Upper lobe of right lung (tissue), 1 donor: ENCODE measurements around the gene MEIS3. TPM values are rescaled to one million over a fixed set of nuclear protein-coding genes. Genes with fewer than 3 reads are reported as not detected.

Experiments used
- ATAC-seq: fragments of 200-7000 bp; cut with Tn5 transposase; one replicate; pipeline ENCODE4 v1.9.1; 2020; ENCODE audit warnings: mild to moderate bottlenecking, moderate library complexity
- DNase-seq: peaks from one replicate; pipeline ENCODE4 v3.0.0-alpha.2; 2020
- H3K27ac ChIP-seq: fragments of 200-600 bp; one replicate; pipeline ENCODE4 v1.8.0; 2022
- H3K27me3 ChIP-seq: fragments of 200-600 bp; one replicate; pipeline ENCODE4 v1.8.0; 2022; ENCODE audit warnings: mild to moderate bottlenecking
- H3K36me3 ChIP-seq: fragments of 200-600 bp; one replicate; pipeline ENCODE4 v1.8.0; 2022
- H3K4me1 ChIP-seq: fragments of 200-600 bp; one replicate; pipeline ENCODE4 v1.8.0; 2022
- H3K4me3 ChIP-seq: fragments of 200-600 bp; one replicate; pipeline ENCODE4 v1.8.0; 2022; ENCODE audit warnings: mild to moderate bottlenecking
- H3K9me3 ChIP-seq: fragments of 200-600 bp; one replicate; pipeline ENCODE4 v1.8.0; 2022
- CTCF ChIP-seq: fragments of 200-600 bp; IDR thresholded peaks from one replicate; pipeline ENCODE4 v1.8.0; 2022; ENCODE audit warnings: antibody characterized with exemption
- intact Hi-C: fragments of 100-400 bp; cut with DNase I; formaldehyde crosslinking; loops from one replicate; pipeline ENCODE4 v1.11.0; 2022
- total RNA-seq: library from RNA; stranded (reverse); fragmentation: NEBNext Ultra II Directional; extraction: Animal tissue kit (Norgen Biotek cat#: 25700); gene quantifications from one replicate; pipeline ENCODE4 v1.2.1, GENCODE V29; 2021
- donor health status: DM: no; HTN: yes; CAD: no; lungs with severe emphysema.

MEIS3 gene
- total RNA-seq, 1 donor from 2014 or later: 4.3 TPM

GRCh38 chr19:47423203-47423882, 4.0 kb upstream of the MEIS3 start:
- DNase-seq (no peak), ATAC-seq (no peak)
- Histone ChIP-seq H3K36me3 (no peaks in the 10 kb centered on the region), H3K27me3 (peaks cover 53% of the 10 kb centered on the region), H3K4me1 (peaks cover under 1% of the 10 kb centered on the region), H3K4me3 (no peak overlapping the region), H3K27ac (no peak overlapping the region), H3K9me3 (no peaks in the 10 kb centered on the region)
- no peak for TF ChIP-seq CTCF
- intact Hi-C loops: no loop called here

- Histone ChIP-seq H3K36me3 (no peaks in the 10 kb centered on the region), H3K9me3 (no peaks in the 10 kb centered on the region), H3K27ac (no peak overlapping the region), H3K27me3 (peaks cover 56% of the 10 kb centered on the region), H3K4me3 (no peak overlapping the region), H3K4me1 (no peaks in the 10 kb centered on the region)
- no peak for TF ChIP-seq CTCF
- ATAC-seq: no peak
- intact Hi-C loops: no loop called here
- DNase-seq: no peak
Measured at GRCh38 chr19:47422417-47423163, 3.3 kb upstream of the MEIS3 start.

GRCh38 chr19:47421844-47422395, 2.6 kb upstream of the MEIS3 start:
- ATAC-seq (no peak), DNase-seq (no peak)
- Histone ChIP-seq H3K36me3 (no peaks in the 10 kb centered on the region), H3K9me3 (no peaks in the 10 kb centered on the region), H3K27ac (no peak overlapping the region), H3K27me3 (peaks cover 63% of the 10 kb centered on the region), H3K4me3 (no peak overlapping the region), H3K4me1 (no peaks in the 10 kb centered on the region)
- intact Hi-C loops: no loop called here
- no peak for TF ChIP-seq CTCF

GRCh38 chr19:47421244-47421786, 2.0 kb upstream of the MEIS3 start:
- intact Hi-C loops: no loop called here
- DNase-seq (peak; percentile 55), ATAC-seq (no peak)
- no peaks in the 10 kb centered on the region for H3K36me3 ChIP-seq
- no peaks in the 10 kb centered on the region for H3K9me3 ChIP-seq
- H3K4me3 ChIP-seq: no peak overlapping the region
- H3K4me1 ChIP-seq: no peaks in the 10 kb centered on the region
- H3K27ac ChIP-seq: no peak overlapping the region
- H3K27me3 ChIP-seq: peaks cover 68% of the 10 kb centered on the region
- no peak for TF ChIP-seq CTCF

- intact Hi-C loops: no loop called here
- no peak for TF ChIP-seq CTCF
- H3K27me3 ChIP-seq: peaks cover 63% of the 10 kb centered on the region
- ATAC-seq (no peak), DNase-seq (peak; percentile 61)
- no peaks in the 10 kb centered on the region for H3K36me3 ChIP-seq
- H3K4me1 ChIP-seq: no peaks in the 10 kb centered on the region
- no peak overlapping the region for H3K27ac ChIP-seq
- H3K9me3 ChIP-seq: no peaks in the 10 kb centered on the region
- H3K4me3 ChIP-seq: no peak overlapping the region
Measured at GRCh38 chr19:47419789-47420188, 462 bp upstream of the MEIS3 start.
